Epithelial cell of proximal tubule (primary cell): ENCODE data around the gene ZSWIM6. TPM values are rescaled to one million over a fixed set of nuclear protein-coding genes. Genes with fewer than 3 reads are reported as not detected.

Source experiments
- DNase-seq: peaks from one replicate; pipeline ENCODE4 v3.0.0-alpha.2; 2011; ENCODE audit warnings: low read depth
- H3K4me3 ChIP-seq: 2 replicates; pipeline ENCODE4 v1.5.1; 2011; ENCODE audit warnings: low read depth, mild to moderate bottlenecking, low read length
- CTCF ChIP-seq: conservative IDR thresholded peaks from 2 replicates; pipeline ENCODE4 v1.5.1; 2012; ENCODE audit warnings: low read depth, mild to moderate bottlenecking, low read length
- total RNA-seq: library from RNA; depleted of rRNA; stranded (reverse); fragments of >200 nt; gene quantifications from 2 replicates; pipeline ENCODE4 v1.2.3, GENCODE V29; 2015

ZSWIM6 gene
- total RNA-seq, 1 donor from 2014 or later = 8.2 TPM

- no peak overlapping the region for H3K4me3 ChIP-seq
- DNase-seq = no peak
- no peak for TF ChIP-seq CTCF
These were observed 139.3 kb downstream of the ZSWIM6 start for GRCh38 chr5:61471352-61471751.

- TF ChIP-seq CTCF = no peak
These were observed 140.3 kb downstream of the ZSWIM6 start for GRCh38 chr5:61472172-61472958.

GRCh38 chr5:61474746-61475145 is 142.7 kb downstream of the ZSWIM6 start:
- TF ChIP-seq CTCF = no peak
- no peak overlapping the region for H3K4me3 ChIP-seq

More at GRCh38 chr5:61472172-61472958, 140.3 kb downstream of the ZSWIM6 start:
- no peak for DNase-seq
- H3K4me3 ChIP-seq = no peak overlapping the region

GRCh38 chr5:61477788-61478187 is 145.7 kb downstream of the ZSWIM6 start:
- TF ChIP-seq CTCF = no peak
- no peak for DNase-seq
- no peak overlapping the region for H3K4me3 ChIP-seq

More at GRCh38 chr5:61474746-61475145, 142.7 kb downstream of the ZSWIM6 start:
- DNase-seq = no peak

- no peak overlapping the region for H3K4me3 ChIP-seq
- no peak for DNase-seq
- TF ChIP-seq CTCF = no peak
These were observed 148.0 kb downstream of the ZSWIM6 start for GRCh38 chr5:61479850-61480614.

- no peak overlapping the region for H3K4me3 ChIP-seq
- TF ChIP-seq CTCF = no peak
- DNase-seq = no peak
These were observed 150.9 kb downstream of the ZSWIM6 start for GRCh38 chr5:61482980-61483379.

GRCh38 chr5:61486476-61486875 is 154.4 kb downstream of the ZSWIM6 start:
- no peak for TF ChIP-seq CTCF
- DNase-seq = no peak
- H3K4me3 ChIP-seq = no peak overlapping the region
